ENCODE measurements around the gene AACS. TPM values are rescaled to one million over a fixed set of nuclear protein-coding genes. Genes with fewer than 3 reads are reported as not detected.

AACS gene
- total RNA-seq, 1 experiment from 2014 or later, result 46.8 TPM

GRCh38 chr12:125133616-125134015 is 68.4 kb downstream of the AACS start:
- H3K4me2 ChIP-seq, result no peak overlapping the region
- no peaks in the 10 kb centered on the region for H3K27me3 ChIP-seq (ENCODE audit: insufficient read depth, low read depth)
- H3K27ac ChIP-seq, result no peak overlapping the region
- H3F3A ChIP-seq (ENCODE audit: insufficient read depth, low read depth), result no peaks in the 10 kb centered on the region
- no peaks in the 10 kb centered on the region for H3K36me3 ChIP-seq (ENCODE audit: low read depth)
- ChIA-PET CTCF (no interaction called here), POLR2A (ENCODE audit: unreplicated experiment) (no interaction called here)
- no peak for DNase-seq
- peaks cover 4% of the 10 kb centered on the region; the same call in 1 of the 2 replicates for H3K4me1 ChIP-seq (replicated peaks; ENCODE audit: insufficient read depth)
- H3K79me2 ChIP-seq (ENCODE audit: low read depth), result no peaks in the 10 kb centered on the region
- H3K9me2 ChIP-seq (ENCODE audit: insufficient read depth), result no peaks in the 10 kb centered on the region
- H4K20me1 ChIP-seq (ENCODE audit: insufficient read depth), result no peaks in the 10 kb centered on the region
- intact Hi-C loops (cut with micrococcal nuclease; ENCODE audit: unreplicated experiment), result no loop called here
- H2AFZ ChIP-seq, result no peak overlapping the region
- no TSS peak for BruUV-seq (replicated peaks)
- TF ChIP-seq CTCF (conservative IDR thresholded peaks at IDR 0.05) (no peak), EZH2 (IDR thresholded peaks at IDR 0.05; ENCODE audit: low read depth) (no peak)
- no peak overlapping the region for H3K4me3 ChIP-seq
- H3K9me3 ChIP-seq (ENCODE audit: insufficient read depth, low read depth), result no peaks in the 10 kb centered on the region

- ChIA-PET POLR2A (ENCODE audit: unreplicated experiment) (no interaction called here), CTCF (no interaction called here)
- Histone ChIP-seq H3K9me2 (ENCODE audit: insufficient read depth) (no peaks in the 10 kb centered on the region), H2AFZ (no peak overlapping the region), H3K4me2 (no peak overlapping the region), H3K27ac (no peak overlapping the region), H3F3A (ENCODE audit: insufficient read depth, low read depth) (no peaks in the 10 kb centered on the region), H3K36me3 (ENCODE audit: low read depth) (no peaks in the 10 kb centered on the region), H4K20me1 (ENCODE audit: insufficient read depth) (no peaks in the 10 kb centered on the region), H3K4me3 (no peak overlapping the region), H3K27me3 (ENCODE audit: insufficient read depth, low read depth) (no peaks in the 10 kb centered on the region), H3K4me1 (replicated peaks; ENCODE audit: insufficient read depth) (peaks cover 4% of the 10 kb centered on the region; the same call in 1 of the 2 replicates), H3K9me3 (ENCODE audit: insufficient read depth, low read depth) (no peaks in the 10 kb centered on the region), H3K79me2 (ENCODE audit: low read depth) (no peaks in the 10 kb centered on the region)
- BruUV-seq (replicated peaks), result no TSS peak
- TF ChIP-seq EZH2 (IDR thresholded peaks at IDR 0.05; ENCODE audit: low read depth) (no peak), CTCF (conservative IDR thresholded peaks at IDR 0.05) (no peak)
- intact Hi-C loops (cut with micrococcal nuclease; ENCODE audit: unreplicated experiment), result no loop called here
- DNase-seq, result no peak
These were observed 69.3 kb downstream of the AACS start for GRCh38 chr12:125134576-125134975.

GRCh38 chr12:125135906-125136305 is 70.7 kb downstream of the AACS start:
- Histone ChIP-seq H3K27me3 (ENCODE audit: insufficient read depth, low read depth) (no peaks in the 10 kb centered on the region), H3K9me2 (ENCODE audit: insufficient read depth) (no peaks in the 10 kb centered on the region), H3K79me2 (ENCODE audit: low read depth) (no peaks in the 10 kb centered on the region), H3K4me1 (replicated peaks; ENCODE audit: insufficient read depth) (peaks cover 14% of the 10 kb centered on the region), H3F3A (ENCODE audit: insufficient read depth, low read depth) (peaks cover 7% of the 10 kb centered on the region; the same call in 1 of the 2 replicates), H4K20me1 (ENCODE audit: insufficient read depth) (no peaks in the 10 kb centered on the region), H3K27ac (no peak overlapping the region), H2AFZ (no peak overlapping the region), H3K36me3 (ENCODE audit: low read depth) (no peaks in the 10 kb centered on the region), H3K4me2 (no peak overlapping the region), H3K9me3 (ENCODE audit: insufficient read depth, low read depth) (no peaks in the 10 kb centered on the region), H3K4me3 (no peak overlapping the region)
- no TSS peak for BruUV-seq (replicated peaks)
- intact Hi-C loops (cut with micrococcal nuclease; ENCODE audit: unreplicated experiment), result no loop called here
- POLR2A ChIA-PET (ENCODE audit: unreplicated experiment), result no interaction called here
- CTCF ChIA-PET, result no interaction called here
- TF ChIP-seq CTCF (conservative IDR thresholded peaks at IDR 0.05) (no peak), EZH2 (IDR thresholded peaks at IDR 0.05; ENCODE audit: low read depth) (no peak)
- no peak for DNase-seq
